GM19239 (cell line): Measurements from ENCODE around the gene CCND1.

ENCODE experiments used
- DNase-seq: peaks from one replicate; pipeline ENCODE4 v3.0.0; 2011; ENCODE audit warnings: low spot score; ENCODE audit not compliant: insufficient read length
- FAIRE-seq: peaks from 2 replicates; lab custom pipeline; 2011; peaks lifted over from hg19 to GRCh38; lab: Jason Lieb, UNC

CCND1 gene

DNA sequence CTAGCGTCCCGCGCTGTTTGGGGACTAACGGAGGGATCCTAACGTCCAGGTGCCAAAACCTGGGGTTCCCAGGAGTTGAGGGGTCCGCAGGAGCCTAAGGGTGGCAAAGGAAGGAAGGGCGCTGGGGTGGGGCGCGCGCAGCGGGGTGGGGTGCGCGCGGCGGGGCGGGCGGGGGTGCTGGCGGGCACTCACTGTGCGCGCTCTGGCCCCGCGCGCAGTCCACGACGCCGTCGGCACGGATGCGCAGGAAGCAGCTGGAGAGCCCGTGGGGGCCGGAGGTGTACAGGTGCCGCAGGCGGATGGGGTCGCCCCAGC is 62.5 kb downstream of the CCND1 start:
- DNase-seq: no peak
- no peak for FAIRE-seq
